Activated CD8-positive, alpha-beta memory T cell treated with anti-CD3 and anti-CD28 coated beads for 48 hours (primary cell): ENCODE results near the gene SH3PXD2A.

Experiments used
- DNase-seq, 3 experiments: peaks; one replicate each; pipeline ENCODE4 v3.0.0-alpha.2; 2020; ENCODE audit warnings: low read depth in 2 of 3, low spot score in 2 of 3

Gene SH3PXD2A

DNA sequence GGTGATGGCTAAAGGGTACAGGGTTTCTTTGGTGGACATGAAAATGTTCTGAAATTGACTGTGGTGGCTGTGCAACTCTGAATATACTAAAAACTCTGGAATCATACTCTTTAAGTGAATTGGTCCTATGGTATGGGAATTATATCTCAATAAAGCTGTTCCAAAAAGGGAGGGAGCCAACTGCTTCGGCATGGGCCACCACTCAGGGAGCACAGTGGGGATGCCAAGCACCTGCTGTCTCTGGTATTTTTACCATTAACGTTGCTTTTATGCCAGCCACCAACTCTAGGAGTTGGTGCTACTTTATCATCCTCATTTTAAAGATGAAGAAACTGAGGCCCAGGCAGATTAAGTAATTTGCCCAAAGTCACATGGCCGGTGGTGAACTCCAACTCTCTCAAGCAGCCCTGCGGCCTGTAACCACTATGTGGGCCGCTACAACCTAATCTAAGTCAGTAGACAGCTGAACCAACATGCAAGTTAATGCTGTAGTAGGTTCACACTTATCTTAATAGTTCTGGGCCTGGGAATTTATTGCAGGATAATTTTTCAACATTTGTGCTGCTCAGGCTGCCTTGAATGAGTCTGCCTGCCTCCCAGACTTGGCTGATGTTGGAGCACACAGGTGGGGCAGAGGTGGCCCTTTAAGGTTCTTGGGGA, 20.8 kb downstream of the SH3PXD2A start:
- no peak for DNase-seq

DNA sequence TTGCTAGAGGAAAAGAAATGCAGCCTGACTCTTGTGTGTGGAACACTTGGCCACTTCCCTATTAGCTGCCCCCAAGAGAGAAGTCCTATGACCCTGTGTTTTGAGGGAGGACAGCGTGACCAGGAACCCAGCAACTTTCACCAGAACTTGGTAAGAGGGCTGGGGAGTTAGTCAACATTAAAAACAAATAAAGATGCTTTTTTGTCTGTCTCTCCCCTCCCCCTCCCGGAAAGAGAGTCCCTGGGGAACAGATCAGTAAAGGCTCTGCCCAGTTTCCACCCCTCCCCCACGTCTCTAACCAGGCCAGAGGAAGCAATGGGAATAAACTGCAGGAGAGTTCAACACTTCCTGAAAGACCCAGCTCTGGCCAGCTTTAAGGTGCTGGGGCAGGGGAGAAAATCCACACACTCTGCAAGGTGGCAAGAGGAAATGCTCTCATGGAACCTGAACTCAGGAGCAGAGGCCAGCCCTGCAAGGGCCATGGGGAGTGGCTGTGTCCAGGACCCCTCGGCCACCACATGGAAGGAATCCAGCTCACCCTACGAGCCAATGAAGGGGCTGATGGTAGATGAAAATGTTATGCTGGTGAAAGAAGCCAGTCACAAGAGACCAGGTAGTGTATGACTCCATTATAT, 21.5 kb downstream of the SH3PXD2A start:
- DNase-seq, result no peak

DNA sequence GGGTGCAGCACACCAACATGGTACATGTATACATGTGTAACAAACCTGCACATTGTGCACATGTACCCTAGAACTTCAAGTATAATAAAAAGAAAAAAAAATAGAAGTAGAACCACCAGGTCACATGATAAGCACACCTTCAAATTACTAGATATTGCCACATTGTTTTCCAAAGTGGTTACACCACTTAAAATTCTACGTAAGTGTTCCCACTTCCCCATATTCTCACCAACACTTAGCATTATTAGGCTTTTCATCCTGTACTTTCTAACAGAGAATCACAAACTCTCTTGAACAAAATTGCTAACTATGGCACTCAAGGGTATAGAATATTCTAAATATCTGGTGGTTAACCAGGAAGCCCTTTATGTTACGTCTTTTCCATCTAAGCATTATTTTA, 22.6 kb downstream of the SH3PXD2A start:
- DNase-seq, result no peak

DNA sequence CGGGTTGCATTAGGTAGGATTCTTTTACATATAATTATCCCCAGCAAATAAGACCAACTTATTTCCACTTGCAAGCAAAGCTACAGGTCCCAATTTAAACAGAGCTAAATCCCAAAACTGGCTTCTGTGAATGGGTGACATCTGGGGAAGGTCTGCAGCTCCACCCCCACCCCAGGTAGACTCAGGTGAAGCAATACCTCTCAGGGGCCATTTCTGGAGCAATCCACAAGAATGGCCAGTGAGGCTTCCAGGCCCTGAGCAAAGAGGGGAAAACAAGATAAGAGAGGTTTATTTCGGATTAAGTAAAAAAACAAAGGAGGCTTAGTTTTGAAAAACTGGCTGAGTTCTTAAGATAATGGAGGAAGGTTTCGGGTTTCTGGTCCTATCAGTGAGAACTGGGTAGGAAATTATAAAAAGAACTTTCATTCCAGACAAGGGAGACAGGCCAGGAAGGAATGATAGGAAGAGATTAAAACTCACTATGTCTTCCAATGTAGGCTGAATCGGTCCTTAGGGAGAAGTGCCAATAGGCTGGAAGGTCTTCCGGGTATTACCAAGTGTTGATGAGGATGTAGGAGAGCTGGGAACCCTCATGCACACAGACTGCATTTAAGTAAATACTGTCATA, 25.4 kb downstream of the SH3PXD2A start:
- DNase-seq, result no peak

DNA sequence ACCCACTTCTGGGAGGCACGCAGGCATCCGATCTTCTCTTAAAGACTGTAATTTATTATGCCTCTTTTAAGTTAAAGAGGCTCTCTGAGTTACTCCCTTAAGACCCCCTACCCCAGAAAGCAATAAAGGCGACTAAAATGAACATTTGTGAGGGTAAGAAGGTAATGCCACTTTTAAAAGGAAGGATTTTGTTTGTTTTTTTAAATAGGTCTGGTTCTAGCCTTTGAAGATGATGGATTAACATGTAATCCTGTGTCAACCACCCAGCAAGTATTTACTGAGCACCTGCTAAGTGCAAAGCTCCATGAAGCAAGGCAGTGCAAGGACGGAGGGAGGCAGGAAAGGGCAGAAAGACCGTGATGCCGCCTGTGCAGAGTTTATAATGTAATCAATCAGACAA, 26.1 kb downstream of the SH3PXD2A start:
- DNase-seq, result no peak

DNA sequence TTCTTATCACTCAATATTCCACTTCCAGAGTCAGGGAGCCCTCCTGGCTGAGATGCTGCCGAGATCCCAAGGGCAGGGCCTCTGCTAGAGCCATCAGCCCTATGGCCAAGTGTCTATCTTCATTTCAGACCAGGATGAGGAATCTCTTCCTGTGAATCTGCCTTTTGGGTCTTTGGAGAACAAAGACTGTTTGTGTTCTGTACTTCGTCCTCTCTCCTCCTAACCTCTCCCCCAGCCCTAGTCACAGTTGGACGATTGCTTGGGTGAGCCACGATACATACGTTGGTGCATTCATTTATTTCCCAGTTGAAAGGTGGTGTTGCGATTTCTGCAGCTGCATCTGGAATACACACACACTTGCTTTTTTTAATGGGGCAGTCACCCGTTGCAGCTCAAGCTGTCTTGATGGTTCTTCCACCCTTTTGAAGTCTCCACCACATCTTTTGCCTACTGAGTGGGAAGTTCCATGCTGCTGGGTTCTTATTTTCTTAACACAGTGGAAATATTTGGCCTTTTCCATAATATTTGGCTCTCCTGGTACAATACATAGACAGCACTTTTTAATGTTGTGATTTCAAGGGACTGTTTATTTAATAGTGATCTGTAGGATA, 26.7 kb downstream of the SH3PXD2A start:
- DNase-seq, result no peak

DNA sequence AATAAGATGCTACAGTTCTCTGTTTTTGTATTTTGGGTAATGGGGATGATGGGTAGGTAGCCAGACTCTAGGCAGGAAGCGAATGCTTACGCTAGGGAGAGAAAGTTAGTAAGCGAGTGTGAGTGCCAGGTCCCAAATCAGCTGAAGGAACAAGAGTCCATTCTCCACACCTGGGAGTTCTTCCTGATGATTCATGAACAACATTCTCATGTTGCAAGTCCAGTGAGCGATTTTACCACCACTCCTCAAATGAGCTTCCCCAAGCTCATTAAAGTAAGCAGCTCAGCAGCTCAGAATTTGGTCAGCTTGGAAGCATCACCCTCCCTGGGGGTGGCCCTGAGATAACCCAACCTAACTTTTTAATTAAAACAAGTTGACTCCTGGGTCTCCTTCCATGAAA, 27.3 kb downstream of the SH3PXD2A start:
- no peak for DNase-seq

DNA sequence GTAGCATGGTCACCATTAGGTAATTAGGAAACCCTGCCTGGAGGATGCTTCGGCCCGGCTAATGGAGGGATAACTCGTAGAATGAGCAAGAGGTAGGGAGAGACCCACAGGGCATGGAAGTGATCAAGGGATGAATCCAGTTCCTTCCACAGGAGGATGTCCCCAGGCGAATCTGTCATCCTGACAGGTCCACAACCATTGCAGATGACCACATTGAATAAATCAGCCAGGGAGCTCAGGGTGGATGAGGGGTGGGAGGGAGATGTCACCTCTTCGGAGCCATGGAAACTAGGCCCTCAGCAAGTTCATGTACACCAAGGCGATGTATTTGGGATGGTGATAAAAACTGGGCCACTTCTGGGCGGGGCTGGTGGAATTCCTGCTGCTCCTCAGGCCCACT, 28.5 kb downstream of the SH3PXD2A start:
- DNase-seq, result no peak

DNA sequence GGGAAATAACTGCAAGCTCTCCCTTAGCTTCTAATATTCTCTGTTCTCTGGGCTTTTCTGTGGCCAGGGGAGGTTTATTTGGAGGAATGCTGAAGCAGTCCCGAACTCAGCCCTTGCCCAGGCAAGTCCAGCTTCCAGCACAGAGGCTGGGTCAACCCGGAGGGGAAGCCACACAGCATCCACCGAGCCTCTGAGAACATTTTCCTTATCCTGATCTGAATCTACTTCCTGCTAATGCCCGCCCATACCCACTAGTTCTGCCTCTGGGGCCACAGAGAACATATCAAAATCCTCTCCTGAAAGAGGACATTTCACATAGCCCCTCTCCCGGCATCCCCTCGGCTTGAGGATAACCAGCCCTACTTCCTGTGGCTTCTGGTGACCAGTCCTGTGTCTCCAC, 31.1 kb downstream of the SH3PXD2A start:
- DNase-seq, result no peak

DNA sequence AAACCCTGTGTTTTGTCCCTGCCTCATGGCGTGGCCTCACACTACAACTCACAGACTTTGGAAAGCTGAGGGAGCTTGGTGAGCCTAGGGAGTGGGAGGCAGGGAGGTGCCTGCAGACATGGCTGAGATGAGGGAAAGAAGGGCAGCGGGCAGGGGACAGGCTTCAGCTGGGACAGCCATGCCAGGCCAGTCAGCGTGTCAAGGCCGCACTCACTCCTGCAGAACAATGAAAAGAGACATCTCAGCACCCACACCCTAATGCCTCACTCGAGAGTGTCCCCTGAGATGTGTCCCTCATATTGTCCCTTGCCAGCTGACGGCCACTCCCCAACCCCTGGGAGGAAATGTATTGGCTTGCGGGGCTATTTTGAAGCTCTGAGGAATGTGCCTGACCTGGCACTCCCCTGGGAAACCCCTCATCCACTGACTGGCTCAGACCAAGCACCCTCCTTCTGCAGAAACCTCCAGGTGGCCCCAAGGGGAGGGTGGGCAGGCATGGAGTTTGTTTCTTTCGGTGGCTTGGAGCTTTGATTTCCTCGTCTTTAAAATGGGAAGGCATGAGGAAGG, 31.6 kb downstream of the SH3PXD2A start:
- DNase-seq, result no peak

DNA sequence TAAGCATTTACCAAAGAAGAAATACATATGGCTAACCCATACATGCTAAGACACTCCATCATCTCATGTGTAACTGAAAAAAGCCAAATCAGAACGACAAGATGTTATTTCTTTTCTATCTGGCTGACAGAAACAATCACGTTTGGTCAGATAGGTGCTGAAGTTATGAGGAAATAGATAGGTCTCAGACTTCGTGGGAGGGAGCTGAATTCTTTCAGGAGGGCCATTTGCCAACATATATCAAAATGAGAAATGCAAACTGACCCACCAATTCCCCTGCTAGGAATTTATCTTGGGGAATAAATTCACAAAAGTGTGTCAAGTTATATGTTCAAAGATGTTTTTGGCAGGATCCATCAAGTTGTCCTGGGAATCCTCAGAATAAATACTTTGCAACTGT, 32.6 kb downstream of the SH3PXD2A start:
- DNase-seq, result no peak

DNA sequence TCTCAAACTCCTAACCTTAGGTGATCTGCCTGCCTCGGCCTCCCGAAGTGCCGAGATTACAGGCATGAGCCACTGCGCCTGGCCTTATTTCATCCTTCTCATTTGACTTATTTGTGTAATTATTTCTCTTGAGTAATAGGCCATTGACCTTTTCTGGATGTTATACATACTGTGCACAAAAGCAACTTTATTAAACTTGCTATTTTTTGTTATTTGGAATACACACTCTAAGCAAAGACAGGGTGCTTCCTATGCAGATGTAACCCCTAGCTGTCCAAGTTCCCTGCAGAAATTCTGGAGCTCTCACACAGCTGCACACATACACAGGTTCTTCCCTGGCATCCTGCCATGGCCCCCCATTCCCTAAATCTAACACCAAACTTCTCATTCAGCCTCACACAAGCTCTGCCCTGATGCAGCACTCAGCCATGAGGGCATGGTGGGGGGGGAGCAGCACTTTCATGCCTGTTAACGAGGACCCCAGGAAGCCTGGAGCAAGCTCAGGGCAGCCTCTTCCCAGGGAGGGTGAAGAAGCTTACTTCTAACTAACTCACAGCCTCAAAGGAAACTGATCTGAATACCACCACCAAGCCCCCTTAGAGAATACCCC, 33.2 kb downstream of the SH3PXD2A start:
- DNase-seq, result no peak

DNA sequence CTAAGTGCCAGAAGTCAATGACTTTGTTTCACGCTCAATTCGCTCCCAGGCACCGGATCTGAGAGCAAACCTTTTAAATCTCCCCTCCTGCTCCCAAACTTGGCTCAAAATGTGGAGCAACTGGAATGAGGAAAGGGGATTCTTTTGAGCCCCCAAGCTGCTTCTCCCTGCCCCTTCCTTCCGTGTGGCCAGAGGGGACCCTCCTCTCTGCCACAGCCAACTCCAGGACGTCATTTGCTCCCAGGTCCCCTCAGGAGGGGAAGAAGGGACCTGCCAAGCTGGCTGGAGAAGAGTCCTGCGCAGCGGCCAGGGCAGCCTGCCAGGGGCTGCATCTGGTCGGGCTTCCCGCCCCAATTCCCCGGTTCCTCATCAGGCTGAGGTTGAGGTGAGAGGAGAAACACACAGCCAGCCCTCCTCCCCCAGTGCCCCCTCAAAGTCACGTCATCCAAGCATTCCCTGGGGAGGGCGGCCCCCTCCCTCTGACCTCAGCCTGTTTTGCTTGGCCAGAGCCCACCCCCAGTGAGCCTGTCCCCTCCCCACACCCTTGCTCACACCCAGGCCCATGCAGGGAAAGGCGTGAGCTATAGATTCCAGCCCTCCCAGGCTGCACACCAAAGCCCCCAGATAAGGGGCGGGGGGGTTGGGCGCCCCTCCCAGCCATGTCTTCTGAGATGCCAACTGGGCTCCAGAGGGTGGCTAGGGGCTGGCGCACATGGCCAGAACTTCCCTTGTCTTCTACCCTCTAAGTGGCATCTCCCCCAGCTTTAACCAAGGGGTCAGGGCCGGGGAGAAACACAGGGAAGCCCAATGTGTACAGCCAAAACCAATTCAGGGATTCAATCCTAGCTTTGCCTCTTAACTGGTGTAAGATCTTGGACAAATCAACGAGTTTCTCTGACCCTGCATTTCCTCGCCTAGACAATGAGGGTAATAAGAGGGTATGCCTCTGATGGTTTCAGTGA, 35.0 kb downstream of the SH3PXD2A start:
- no peak for DNase-seq

DNA sequence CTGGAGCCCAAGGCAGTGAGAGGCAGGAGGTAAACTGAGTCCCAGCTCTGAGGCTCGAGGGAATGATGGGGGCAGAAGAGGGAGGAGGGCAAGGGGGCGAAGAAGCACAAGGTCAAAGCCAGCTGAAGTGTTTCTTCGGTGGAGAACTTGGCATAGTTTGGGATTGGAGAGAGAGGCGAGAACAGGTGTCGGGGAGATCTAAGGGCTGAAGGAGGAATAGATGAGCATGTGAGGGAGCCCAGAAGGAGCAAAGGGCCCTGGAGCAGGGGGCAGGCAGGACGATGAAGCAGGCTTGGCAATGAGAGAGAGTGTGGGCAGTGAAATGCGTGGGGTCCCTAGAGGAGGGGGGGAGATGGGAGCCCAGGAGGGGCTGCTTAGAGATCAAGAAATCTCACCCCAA, 35.9 kb downstream of the SH3PXD2A start:
- DNase-seq, result no peak

DNA sequence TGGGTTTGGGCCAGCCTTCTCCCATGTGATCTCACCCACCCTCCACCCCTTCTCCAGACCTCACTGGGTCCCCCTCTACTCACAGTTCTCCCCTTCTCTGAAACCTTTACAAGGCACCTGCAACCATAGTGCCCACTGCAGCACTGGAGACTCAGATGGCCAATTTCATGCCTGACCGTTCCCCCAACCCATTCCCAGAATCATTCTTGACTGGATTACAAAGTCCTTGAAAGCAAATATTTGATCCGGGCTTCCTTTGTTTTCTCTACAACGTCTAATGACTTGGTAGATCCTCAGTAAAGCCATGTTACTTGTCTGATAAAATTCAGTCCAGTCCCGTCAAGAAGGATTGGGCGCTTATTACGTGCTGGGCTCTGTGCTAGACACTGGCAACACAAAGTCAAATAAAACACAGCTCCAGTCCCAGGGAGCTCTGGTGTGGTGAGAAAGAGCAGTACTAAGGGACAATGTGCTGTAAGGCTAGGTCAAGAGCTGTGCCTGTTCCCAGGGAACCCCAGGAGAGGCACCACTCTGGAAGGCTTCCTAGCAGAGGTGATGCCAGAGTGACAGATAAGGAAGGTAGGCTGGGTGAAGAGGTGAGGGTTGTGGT, 36.5 kb downstream of the SH3PXD2A start:
- DNase-seq, result no peak

DNA sequence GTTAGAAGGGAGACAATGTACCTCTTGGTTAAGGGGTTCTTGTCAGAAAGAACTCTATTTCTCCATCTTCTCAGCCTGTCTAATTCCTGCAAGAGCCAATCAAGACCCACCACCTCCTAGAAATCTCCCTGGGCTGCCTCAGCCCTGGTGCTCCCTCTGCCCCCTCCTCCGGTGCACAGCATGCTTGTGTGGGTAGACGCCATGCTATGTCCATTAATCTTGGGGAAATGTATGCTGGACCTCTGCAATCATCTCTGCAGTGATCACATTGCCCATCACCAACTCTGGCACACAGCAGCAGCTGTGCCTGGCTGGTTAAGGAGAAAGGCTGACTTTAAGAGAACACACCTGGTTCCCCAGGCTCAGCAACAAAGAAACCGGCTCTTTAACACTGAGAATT, 37.3 kb downstream of the SH3PXD2A start:
- DNase-seq, result no peak

DNA sequence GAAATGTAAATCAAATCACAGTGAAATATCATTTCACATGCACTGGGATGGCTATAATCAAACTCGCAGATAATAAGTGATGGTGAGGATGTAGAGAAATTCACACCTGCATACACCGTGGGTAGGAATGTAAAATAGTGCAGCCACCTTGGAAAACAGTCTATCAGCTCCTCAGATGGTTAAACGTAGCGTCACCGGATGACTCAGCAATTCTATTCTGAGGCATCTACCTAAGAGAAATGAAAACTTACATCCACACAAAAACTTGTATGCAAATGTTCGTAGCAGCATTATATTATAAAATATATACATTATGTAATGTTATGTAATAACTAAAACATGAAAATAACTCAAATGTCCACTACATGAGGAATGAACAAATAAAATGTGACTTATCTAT, 38.9 kb downstream of the SH3PXD2A start:
- DNase-seq, result no peak

DNA sequence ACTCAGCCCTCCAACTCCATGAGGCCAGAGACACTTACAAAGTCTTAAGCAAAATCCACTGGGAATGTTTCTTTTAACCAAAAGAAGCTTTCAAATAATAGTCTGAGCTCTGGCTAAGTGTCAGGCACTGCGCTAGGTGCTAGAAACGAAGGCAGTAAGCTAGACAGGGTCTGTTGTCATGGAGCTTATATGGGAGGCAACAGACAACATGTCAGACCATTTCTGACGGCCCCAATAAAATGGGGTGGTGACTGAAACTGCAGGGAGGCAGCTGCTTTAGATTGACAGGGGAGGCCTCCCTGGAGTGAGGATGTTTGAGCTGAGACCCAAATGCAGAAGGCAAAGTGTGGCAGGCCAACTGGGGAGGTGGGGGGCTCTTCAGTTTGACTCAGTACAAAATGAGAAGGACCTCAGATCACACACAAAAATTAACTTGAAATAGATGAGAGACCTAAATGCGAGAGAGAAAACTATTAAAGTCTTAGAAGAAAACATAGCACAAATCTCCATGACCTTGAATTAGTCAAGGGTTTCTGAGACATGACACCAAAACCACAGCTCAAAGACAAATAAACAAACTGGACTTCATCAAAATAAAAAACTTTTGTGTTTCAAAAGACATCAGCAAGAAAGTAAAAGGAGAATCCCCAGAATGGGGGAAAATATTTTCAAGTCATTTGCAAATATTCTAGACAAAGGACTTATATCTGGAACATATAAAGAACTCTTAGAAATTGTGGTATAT, 40.6 kb downstream of the SH3PXD2A start:
- no peak for DNase-seq

DNA sequence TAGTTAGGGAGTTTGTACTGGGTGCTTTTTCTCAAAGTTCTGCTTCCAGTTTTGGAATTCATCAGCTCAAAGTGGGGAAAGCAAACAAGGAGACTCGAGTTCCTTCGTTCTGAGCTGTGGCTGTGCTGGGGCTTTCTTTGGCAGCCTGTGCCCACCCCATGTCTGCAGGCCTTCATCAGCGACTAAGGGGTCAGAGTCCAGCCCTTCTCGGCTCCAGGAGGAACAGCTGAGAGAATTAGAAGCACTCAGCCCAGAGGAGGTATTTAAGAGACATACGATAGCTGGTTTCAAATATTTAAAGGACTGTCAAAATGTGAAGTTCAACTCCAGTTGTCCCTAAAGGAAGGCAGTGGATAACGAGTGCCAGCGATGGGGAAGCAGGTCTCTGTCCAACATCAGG, 41.3 kb downstream of the SH3PXD2A start:
- no peak for DNase-seq
